Omental fat pad (tissue), 4 donors: ENCODE measurements around the gene BMX. TPM values are rescaled to one million over a fixed set of nuclear protein-coding genes. Genes with fewer than 3 reads are reported as not detected.

Source experiments
- ATAC-seq: fragments of 150-250 bp; one replicate; pipeline ENCODE4 v1.9.1; 2016; ENCODE audit warnings: mild to moderate bottlenecking, moderate library complexity; ENCODE audit not compliant: low FRiP score
- DNase-seq: peaks from one replicate; pipeline ENCODE4 v3.0.0-alpha.2; 2019; ENCODE audit warnings: low spot score
- total RNA-seq, 4 donors: library from RNA; depleted of rRNA; stranded (reverse); fragments of >200 nt; gene quantifications; one replicate each; pipeline ENCODE4 v1.1.0, GENCODE V29; 2016
- TF ChIP-seq, protein P1 (sequence below), 3 donors: fragments of 450-650 bp; IDR thresholded peaks; one replicate each; pipeline ENCODE4 v1.5.1; 2016 to 2017; ENCODE audit warnings: antibody characterized with exemption in 3 of 3, mild to moderate bottlenecking in 3 of 3, moderate library complexity in 2 of 3

BMX gene
- total RNA-seq, 4 donors from 2014 or later = 1.7 to 12.9 (median 2.8) TPM

DNA sequence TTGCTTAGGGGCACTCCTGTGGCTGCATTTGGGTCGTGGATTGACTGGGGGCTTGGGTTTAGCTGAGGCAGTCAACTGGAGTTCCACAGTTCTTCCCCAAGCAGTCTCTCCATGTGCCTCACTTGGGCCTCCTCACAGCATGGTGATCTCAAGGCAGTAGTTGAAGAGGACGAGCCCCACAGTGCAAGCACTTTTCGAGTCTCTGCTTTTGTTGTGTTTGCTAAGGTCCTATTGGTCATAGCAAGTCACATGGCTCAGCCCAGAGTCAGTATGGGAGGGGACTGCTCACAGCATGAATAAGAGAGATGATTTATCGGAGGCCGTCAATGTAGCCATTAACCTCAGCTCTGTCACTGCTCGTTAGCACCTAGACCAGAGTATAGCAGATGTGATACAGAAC, 29.7 kb downstream of the BMX start:
- TF ChIP-seq, protein P1, sequence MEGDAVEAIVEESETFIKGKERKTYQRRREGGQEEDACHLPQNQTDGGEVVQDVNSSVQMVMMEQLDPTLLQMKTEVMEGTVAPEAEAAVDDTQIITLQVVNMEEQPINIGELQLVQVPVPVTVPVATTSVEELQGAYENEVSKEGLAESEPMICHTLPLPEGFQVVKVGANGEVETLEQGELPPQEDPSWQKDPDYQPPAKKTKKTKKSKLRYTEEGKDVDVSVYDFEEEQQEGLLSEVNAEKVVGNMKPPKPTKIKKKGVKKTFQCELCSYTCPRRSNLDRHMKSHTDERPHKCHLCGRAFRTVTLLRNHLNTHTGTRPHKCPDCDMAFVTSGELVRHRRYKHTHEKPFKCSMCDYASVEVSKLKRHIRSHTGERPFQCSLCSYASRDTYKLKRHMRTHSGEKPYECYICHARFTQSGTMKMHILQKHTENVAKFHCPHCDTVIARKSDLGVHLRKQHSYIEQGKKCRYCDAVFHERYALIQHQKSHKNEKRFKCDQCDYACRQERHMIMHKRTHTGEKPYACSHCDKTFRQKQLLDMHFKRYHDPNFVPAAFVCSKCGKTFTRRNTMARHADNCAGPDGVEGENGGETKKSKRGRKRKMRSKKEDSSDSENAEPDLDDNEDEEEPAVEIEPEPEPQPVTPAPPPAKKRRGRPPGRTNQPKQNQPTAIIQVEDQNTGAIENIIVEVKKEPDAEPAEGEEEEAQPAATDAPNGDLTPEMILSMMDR (IDR thresholded peaks at IDR 0.05) = no peak
- no peak for ATAC-seq
- DNase-seq = no peak

DNA sequence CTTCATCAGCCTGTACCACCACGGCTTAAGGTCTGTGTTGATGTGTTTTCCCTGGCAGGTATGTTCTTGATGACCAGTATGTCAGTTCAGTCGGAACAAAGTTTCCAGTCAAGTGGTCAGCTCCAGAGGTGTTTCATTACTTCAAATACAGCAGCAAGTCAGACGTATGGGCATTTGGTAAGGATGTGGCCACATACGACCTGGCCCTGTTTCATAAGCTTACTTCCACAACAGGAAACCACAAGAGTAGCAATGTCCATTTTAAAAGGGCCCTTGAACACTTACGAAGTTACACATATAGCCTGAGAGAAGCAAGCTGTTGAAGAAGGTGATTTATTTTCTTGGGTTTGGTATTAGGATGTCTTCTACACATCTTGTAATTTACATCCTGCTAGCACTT, 46.1 kb downstream of the BMX start:
- TF ChIP-seq, protein P1 (IDR thresholded peaks at IDR 0.05) = no peak
- ATAC-seq (no peak), DNase-seq (no peak)

DNA sequence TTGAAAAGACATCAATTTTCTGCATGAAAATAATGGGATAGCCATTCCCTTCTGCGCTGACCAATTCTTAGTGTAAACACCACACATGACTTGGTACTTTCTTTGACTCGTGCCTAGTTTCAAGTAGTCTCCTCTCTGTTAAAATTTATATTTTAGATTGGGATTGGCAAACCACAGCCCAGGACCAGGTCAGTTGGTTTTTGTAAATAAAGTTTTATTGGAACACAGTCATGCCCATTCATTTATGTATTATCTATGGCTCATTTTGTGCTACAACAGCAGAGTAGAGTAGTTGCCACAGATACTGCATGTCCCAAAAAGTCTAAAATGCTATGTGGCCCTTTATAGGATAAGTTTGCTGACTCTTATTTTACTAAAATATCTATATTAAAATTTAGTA, 46.7 kb downstream of the BMX start:
- ATAC-seq (no peak), DNase-seq (no peak)
- TF ChIP-seq, protein P1 (IDR thresholded peaks at IDR 0.05) = no peak

DNA sequence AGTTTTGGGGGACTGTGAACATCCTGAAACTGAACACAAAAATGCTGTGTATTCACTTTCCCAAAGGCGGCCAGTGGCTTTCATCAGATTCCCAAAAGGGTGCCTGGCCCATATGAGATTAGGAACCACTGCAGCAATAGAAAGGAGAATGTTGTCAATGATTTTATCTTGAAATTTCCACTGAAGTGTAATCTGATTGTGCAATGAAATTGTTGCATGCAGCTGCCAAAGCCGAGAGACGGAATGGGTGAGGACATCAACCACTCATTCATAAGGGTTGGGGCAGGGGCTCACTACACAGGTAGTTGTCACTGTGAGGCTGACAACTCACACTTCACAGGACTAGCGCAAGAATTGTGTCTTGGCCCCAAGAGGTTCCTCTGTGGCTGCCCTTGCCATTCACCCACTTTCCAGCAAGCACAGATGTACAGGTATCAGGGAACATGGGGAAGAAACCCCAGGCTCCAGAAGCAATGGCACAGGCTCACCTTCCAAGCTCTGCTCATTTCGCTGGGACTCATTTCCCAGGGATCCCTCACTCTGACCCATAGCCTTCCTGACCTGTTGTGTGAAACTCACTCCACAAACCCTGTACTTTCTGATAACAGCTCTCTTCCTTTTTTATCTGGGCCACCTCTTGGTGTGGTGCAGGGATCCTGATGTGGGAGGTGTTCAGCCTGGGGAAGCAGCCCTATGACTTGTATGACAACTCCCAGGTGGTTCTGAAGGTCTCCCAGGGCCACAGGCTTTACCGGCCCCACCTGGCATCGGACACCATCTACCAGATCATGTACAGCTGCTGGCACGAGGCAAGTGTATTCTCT, 48.8 kb downstream of the BMX start:
- DNase-seq (no peak), ATAC-seq (no peak)
- TF ChIP-seq, protein P1 (IDR thresholded peaks at IDR 0.05) = no peak

DNA sequence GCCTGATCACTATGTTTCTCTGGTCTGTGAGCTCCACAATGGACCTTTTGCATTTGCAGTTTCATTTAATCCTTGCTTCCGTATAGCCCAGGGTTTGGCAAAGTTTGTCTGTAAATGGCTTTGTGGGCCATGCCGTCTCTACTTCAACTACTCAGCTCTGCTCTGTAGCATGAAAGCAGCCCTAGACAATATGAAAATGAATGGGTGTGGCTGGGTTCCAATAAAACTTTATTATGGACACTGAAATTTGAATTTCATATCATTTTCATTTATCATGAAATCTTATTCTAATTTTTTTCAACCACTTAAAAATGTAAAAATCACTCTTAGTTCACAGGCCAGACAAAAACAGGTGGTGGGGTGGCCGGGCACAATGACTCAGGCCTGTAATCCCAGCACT, 58.6 kb downstream of the BMX start:
- TF ChIP-seq, protein P1 (IDR thresholded peaks at IDR 0.05) = no peak
- no peak for DNase-seq
- ATAC-seq = no peak

DNA sequence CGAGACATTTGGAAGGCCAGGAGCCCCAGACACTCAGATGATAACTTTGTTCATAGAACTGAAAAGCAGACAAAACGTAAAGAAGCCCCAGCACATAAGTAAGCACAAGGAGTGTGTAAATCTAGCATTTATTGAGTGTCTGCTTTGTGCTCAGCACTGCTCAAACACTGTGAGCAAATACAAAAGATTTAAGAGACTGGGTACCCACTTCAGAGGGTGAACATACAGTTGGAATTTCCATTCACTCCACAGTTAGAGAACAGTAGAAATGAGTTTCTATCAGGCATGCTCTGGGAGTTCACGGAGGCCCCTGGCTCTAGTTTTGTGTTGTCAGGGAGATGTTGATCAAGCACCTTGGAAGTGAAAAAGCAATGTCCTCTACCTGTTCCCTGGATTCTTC, 60.3 kb downstream of the BMX start:
- ATAC-seq = no peak
- TF ChIP-seq, protein P1 (IDR thresholded peaks at IDR 0.05) = no peak
- DNase-seq = no peak

DNA sequence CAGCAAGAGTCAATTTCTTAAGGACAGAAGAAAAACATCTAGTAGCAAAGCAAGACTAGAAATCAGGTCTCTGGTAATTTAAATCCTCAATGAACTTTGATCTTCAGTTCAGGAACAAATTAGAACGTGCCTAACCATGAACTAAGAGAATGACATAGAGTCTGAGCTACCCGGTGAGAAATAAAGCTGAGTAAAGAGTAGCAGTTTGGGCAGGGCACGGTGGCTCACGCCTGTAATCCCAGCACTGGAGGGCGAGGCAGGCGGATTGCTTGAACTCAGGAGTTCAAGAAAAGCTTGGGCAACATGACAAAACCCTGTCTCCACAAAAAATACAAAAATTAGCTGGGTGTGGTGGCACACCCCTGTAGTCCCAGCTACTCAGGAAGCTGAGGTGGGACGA, 62.4 kb downstream of the BMX start:
- ATAC-seq (no peak), DNase-seq (no peak)
- TF ChIP-seq, protein P1 (IDR thresholded peaks at IDR 0.05) = no peak
